GM18507 (cell line): ENCODE measurements around the gene PIK3CB.

ENCODE experiments used
- DNase-seq: peaks from one replicate; pipeline ENCODE4 v3.0.0; 2011; ENCODE audit warnings: low read depth; ENCODE audit not compliant: insufficient read length; ENCODE audit errors: extremely low spot score
- FAIRE-seq: peaks from 2 replicates; lab custom pipeline; 2011; peaks lifted over from hg19 to GRCh38; lab: Jason Lieb, UNC

PIK3CB gene

DNA sequence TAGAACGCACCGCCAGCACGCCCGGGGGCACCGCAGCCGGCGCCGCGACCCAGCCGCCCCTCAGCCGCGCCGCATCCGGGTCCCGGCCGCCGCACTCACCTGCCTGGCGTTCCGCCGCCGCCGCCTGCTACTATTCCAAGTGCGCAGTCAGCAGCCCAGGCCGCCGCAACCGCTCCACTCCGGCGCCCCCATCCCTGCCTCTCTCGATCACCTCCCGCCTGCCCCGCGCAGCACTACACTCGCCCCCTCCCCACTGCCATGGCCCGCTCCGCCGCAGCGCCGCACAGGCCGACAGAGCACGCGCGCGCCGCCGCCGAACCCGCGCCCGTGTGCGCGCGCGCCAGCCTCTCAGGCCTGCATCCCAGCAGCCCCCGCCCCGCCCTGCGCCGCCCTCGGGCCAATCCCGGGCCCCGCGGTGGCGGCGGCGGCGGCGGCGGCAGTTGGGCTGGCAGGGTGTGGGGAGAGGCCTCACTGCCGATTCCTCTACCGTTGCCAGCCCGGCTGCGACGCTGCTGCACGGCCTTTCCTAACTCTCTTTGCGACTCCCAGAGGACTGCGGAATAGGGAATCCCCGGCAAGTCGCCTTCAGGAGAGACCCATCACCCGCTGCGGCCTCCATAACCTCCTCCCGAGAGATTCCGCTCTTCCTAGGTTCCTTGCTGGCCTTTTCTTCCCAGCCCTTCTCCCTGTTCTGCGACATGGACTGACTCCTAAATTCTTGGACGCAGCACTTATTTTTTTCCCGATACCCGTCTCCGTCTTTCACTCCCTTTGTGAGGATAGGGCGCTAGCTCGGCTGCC lies at the start of gene PIK3CB:
PIK3CB (minus strand) TSS at position 333 of the 801 bp plus-strand sequence. CDS start 75,585 bp downstream, outside the sequence.
- DNase-seq: peak; percentile 80
- peak; percentile 55 for FAIRE-seq

DNA sequence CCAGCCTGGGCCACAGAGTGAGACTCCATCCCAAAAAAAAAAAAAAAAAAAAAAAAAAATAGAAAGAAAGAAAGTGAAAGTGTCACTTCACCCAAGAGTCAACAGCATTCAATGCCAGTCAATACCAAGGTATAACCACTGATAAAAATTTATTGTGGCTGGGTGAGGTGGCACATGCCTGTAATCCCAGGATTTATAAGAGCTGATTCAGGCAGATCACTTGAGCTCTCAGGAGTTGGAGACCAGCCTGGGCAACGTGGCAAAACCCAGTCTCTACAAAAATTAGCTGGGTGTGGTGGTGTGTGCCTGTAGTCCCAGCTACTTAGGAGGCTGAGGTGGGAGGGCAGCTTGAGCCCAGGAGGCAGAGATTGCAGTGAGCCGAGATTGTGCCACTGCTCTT lies 46.5 kb upstream of the PIK3CB start:
- DNase-seq (no peak), FAIRE-seq (no peak)

- DNase-seq (no peak), FAIRE-seq (no peak)
Measured at GRCh38 chr3:138879541-138880380, 45.0 kb upstream of the PIK3CB start.

DNA sequence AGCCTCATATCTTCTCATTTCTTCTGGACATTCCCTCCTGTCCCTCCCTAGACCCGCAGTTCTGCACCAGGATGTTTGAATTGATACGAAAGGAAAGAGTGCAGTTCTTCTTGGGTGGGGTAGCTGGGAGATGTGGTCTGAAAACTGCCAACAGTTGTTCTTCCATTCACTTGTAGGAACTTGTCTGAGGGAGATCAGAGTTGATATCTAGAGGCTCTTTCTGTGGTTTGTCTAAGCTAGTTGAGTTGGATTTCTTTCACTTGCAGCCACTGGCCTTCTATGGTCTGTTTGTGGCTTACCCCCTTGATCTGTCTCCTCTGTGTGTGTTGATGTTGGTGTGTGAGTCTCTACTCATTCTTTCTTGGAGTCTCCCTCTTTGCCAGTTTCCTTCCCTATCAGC lies 42.5 kb upstream of the PIK3CB start:
- DNase-seq: no peak

GRCh38 chr3:138875754-138876664 lies 41.3 kb upstream of the PIK3CB start:
- DNase-seq (no peak), FAIRE-seq (no peak)

More for the DNA sequence above, 42.5 kb upstream of the PIK3CB start:
- no peak for FAIRE-seq

DNA sequence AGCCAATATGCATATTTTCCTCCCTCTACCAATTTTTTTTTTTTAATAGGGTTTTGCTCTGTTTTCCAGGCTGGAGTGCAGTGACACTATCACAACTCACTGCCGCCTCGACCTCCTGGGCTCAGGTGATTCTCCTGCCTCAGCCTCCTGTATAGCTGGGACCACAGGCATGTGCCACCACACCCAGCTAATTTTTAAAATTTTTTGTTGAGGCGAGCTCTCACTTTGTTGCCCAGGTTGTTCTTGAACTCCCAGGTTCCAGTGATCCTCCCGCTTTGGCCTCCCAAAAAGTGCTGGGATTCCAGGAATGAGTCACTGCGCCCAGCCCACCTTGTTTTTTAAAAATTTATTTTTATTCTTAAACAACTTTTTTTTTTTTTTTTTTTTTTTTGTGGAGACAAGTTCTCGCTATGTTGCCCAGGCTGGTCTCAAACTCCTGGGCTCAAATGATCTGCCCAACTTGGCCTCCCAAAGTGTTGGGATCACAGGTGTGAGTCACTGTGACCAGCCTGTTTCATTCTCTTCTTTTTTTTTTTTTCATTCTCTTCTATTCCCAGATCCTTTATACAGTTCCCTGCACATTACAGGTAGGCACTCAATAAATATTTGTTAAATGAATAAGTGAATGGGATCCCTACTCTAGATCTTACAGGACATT lies 40.5 kb upstream of the PIK3CB start:
- no peak for FAIRE-seq

DNA sequence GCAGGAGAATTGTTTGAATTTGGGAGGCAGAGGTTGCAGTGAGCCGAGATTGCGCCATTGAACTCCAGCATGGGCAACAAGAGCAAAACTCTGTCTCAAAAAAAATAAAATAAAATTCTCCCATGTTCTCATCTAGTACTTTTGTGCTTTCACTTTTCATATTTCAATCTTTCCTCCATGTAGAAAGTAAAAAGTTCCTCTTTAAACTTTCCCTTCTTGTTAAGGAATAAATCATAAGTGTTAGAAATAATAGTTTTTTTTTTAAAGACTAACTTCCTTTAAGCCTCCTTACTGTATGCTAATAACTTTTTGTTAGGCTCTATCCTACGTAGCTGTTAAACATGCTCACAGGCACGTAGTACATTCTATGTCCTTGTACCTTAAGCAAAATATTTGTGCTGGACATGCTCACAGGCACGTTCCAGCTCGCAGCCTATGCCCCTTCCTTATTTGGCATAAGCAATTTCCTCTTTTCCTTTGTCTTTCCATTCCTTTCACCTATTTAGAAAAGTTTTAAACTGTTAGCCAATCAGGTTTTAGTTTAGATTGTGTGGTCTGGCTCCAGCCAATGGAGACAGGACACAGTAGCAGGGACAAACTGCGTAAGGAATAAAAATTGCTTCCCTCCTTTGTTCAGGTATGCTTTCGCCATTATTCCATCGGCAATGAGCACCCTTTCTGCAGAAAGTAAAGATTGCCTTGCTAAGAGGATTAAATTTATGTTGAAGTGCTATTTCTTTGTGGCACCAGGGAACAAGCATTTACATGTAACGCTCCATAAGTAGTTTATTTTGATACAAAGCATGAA lies 38.9 kb upstream of the PIK3CB start:
- FAIRE-seq (no peak), DNase-seq (no peak)

More for the DNA sequence above, 40.5 kb upstream of the PIK3CB start:
- no peak for DNase-seq

DNA sequence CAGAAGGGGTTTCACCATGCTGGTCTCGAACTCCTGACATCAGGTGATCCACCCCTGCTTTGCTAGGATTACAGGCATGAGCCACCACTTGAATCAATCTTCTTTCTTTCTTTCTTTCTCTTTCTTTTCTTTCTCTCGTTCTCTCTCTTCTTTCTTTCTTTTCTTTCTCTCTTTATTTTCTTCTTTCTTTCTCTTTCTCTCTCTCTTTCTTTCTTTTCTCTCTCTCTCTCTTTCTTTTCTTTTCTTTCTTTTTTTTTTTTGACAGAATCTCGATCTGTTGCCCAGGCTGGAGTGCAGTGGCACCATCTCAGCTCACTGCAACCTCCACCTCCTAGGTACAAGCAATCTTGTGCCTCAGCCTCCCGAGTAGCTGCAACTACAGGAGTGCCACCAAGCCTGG lies 37.9 kb upstream of the PIK3CB start:
- DNase-seq (no peak), FAIRE-seq (no peak)

- FAIRE-seq: no peak
- DNase-seq: no peak
Measured at GRCh38 chr3:138867996-138868395, 33.3 kb upstream of the PIK3CB start.

GRCh38 chr3:138863776-138864113 lies 29.0 kb upstream of the PIK3CB start:
- FAIRE-seq (no peak), DNase-seq (no peak)

- no peak for DNase-seq
- FAIRE-seq: no peak
Measured at GRCh38 chr3:138862924-138863775, 28.4 kb upstream of the PIK3CB start.

DNA sequence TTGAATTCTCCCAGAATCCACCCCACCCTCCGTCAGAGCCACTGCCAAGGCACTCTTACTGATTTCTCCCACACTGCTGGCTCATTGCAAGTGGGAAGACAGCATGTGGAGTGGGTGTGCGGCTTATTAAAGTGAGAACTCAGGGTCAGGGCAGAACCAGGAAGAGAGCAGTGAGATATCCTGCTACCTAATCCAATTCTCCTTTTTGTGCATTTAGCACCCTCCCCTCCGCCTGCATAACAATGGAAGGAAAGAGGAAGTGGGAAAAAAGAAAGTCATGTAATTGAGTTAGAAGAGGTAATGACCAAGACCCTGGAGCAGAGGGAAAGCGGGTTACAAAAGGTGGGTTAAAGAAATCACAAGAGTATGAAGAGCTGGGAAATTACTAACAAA lies 27.8 kb upstream of the PIK3CB start:
- DNase-seq: no peak
- FAIRE-seq: no peak

DNA sequence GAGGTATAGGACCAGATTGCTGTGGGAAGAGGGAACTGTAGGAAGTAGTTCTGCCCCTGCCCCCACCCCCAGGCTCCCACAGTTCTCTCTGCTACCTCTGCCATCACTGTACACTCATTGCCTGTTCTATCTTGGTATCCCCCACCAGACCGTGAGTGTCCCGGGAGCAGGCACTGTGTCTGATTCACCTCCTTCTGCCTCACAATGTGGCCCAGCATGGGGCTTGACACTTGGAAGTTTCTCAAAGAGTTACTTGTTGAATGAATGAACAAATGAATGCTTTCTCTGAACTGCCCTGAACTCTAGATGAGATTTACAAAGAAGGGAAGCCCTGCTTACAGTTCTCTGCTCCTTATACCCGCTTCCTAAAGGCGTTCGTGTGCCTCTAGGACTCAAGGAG lies 27.1 kb upstream of the PIK3CB start:
- no peak for FAIRE-seq
- no peak for DNase-seq

DNA sequence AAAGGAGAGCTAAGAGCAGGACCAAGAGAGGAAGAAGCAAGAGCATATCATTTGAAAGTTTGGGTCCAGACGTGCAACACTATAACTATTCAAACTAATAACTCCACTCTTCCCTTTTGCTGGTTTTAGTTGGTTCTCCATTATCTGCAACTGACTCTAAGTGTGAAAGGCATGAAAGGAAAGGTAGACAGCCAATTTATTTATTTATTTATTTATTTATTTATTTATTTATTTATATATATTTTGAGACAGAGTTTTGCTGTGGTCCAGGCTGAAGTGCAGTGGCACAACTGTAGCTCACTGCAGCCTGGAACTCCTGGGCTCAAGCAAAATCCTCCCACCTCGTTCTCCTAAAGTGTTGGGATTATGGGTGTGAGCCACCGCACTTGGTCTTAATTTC lies 22.1 kb upstream of the PIK3CB start:
- DNase-seq: no peak

DNA sequence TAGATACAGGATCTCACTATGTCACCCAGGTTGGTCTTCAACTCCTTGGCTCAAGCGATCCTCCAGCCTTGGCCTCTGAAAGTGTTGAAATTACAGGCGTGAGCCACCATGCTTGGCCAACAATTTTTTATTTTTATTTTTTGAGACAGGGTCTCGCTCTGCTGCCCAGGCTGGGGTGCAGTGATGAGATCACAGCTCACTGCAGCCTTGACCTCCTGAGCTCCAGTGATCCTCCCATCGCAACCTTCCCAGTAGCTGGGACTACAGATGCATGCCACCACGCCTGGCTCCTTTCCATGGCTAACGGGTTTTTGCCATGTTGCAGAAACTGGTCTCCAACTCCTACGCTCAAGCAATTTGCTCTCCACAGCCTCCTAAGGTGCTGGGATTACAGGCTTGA lies 20.2 kb upstream of the PIK3CB start:
- no peak for FAIRE-seq

More for the DNA sequence above, 22.1 kb upstream of the PIK3CB start:
- FAIRE-seq: no peak

DNA sequence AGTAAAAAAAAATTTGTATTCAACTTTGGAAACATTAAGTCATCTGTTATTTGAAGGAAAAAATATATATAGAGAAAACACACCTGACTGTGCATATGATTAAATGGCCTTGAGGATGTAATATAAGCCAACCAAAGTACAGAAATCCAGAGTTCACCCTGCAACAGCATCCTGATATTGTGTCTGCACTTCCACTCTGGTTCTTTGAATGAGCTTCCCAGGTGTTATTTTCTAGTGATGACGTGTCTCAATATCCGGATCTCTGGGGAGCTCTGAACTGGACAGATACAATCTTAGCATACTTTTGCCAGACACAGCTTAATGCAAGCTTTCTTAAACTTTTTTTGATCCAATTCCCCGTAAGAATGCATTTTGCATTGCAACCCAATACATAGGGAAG lies 19.5 kb upstream of the PIK3CB start:
- FAIRE-seq (no peak), DNase-seq (no peak)

More for the DNA sequence above, 20.2 kb upstream of the PIK3CB start:
- no peak for DNase-seq

- FAIRE-seq (no peak), DNase-seq (no peak)
Measured at GRCh38 chr3:138850151-138850550, 15.4 kb upstream of the PIK3CB start.
